AG08395 (cell line): Measurements from ENCODE around the gene ARMC12.
"Not testable (repeated sequence)": the region's sequence is repeated elsewhere in the genome, so short reads cannot be mapped to it uniquely, and the experiment has no call there.

Experiments used
- DNase-seq: peaks from one replicate; pipeline ENCODE4 v3.0.0; 2012; ENCODE audit warnings: mixed read lengths, low spot score

ARMC12 gene

DNA sequence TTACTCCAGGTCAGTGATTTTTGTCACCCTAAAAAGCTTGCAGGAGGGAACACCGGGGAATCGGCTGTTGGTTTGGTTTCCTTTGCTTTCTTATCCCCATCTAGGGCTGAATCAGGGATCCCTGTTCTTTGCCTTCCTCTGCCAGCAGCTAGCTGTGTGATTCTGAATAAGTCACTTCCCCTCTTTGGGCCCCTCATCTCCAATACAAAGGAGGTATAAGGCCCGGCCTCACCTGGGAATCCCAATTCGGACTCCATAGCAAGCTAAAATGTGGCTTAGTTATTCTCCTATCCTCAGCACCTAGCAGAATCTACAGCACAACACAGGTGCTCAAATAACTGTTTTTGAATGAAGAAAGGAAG is 18.5 kb upstream of the ARMC12 start:
- DNase-seq: no peak

DNA sequence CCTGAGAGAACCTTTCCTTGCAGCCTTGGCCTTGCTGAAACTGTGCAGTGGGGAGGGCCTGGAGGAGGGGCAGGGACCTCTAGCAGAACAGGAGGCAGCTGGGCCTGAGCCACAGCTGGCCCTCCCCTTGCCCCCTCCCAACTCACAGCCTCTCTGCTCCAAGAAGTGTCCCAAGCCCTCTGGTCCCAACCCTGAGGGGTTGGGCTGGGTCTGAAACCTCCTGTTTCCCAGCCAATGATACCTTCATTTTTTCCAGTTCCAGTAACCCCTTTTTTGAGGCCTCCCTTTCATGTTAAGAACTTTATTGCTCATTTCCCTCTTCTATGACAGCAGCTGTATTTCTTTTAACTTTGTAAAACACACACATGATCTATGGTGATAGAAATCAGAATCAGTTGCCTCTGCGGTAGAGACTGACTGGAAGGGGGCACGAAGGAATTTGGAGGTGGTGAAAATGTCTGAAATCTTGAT is 17.9 kb upstream of the ARMC12 start:
- DNase-seq: no peak

DNA sequence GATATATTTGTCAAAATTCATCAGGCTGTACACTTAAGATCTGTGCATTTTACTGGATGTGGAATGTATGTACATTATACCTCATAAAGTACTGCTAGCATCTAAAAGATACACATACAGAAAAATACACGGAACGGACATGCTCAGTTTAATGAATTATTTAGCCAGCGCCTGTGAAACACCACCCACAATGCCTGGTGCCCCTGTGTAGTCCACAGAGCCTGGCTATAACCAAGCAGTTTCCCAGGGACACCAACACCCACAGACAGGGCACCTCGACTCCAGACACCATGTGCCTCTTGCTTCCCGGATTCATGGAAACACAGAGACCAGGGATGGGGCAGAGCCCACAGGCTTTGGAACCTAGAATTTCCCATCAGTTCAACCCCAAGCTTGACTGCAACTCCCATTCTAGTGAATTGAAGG is 17.4 kb upstream of the ARMC12 start:
- no peak for DNase-seq

DNA sequence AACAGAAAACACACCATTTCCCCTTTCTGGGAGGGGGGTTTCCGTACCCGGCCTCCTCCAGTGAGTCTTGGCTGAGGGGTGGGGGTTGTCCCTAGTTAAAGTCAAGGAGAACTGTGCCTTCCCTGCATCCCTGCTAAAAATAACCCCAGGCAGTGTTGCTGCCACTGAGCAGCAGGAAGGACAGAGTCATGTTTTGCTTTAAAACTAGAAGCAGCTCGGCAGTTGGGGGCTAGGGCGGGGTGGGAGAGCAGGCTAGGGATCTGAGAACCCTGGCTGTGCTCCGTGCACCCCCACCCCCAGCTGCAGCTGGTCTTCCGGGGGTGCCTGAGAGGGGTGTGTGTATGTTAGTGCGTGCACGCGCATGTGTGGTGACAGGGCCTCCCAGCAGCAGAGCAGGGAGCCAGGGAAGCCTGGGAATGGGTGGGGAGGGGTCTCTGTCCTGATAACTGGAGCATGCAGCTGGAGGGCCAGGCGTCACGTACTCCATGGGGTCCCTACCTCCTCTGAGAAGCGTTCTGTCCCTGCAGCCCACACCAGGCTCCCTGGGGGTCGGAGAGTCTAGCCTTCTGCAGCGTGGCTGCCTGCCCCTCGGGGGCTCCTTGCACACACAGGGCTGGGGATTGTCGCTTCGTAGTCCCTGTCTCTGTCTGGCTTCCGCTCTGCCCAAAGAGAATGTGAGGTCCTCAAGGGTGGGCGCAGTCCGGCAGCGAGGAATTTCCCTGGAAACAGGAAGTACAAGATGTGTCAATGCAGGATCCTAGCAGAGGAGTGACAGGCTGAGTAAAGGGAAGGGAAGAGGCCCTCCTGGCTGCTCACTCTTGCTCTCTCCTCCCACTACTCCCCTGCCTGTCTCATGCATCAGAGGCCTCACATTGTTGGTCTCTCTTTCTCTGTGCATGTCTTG is 16.8 kb upstream of the ARMC12 start:
- no peak for DNase-seq

DNA sequence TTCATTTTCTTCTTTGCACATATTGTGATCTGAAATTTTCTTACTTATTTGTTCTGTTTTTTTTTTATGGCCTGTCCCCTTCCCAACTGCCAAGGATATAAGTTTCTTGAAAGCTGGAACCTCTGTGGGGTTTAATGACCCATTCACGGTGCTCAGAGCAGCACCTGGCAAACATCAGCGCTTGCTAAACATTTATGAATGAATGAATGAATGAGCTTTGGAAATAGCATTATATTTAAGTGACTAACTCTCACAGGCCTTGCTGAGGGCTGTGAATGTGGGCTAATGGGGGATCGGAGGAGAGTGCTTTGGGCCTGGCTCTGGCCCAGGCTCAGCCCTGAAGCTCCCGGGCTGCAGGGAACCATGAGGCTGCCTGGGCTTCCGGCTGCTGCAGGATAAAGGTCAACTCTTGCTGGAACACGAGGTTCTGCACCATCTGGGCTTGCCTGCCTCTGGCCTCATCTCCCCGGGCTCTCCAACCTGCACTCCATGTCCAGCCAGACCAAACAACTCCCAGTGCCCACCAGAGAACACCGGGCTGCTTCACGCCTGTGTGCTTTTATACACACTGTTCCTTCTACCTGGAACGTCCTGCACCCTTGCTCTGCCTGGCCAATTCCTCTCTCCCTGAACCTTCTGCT is 14.6 kb upstream of the ARMC12 start:
- DNase-seq: no peak

DNA sequence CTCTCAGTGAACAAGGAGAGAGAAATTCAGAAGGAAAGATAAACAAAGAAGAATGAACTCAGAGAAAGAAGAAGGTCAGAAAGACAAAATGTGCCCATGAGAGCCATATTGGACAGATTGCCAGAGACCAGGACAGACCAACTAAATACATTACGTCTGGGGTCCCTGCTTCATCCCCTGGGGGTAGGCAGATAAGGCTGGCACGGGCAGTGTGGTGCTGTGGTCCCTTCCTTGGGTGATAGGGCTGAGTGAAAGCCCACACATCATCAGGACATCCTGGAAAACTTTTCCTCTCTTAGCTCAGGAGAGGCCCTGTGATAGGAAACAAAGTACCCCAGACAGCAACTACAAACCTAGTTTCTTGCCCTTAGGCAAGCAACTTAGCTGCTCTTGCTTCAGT is 13.2 kb upstream of the ARMC12 start:
- DNase-seq: no peak

DNA sequence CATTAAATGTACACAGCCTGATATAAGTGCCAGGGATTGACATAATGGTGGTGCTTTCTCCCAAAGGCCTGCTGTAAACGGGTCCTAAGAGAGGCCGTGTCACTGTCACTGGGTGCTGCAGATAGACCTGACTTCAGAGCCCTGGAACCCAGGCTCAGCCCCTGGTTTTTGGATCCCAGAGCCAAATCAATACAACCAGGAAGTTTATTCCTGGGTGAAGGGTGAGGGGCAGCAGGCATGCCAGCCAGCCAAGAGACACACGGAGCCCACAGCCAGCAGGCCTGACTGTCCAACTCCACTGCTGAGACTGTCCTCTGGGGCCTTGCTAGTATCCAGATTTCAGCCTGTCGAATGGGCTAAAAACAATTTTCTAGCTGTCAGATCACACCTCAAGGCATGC is 12.8 kb upstream of the ARMC12 start:
- no peak for DNase-seq

DNA sequence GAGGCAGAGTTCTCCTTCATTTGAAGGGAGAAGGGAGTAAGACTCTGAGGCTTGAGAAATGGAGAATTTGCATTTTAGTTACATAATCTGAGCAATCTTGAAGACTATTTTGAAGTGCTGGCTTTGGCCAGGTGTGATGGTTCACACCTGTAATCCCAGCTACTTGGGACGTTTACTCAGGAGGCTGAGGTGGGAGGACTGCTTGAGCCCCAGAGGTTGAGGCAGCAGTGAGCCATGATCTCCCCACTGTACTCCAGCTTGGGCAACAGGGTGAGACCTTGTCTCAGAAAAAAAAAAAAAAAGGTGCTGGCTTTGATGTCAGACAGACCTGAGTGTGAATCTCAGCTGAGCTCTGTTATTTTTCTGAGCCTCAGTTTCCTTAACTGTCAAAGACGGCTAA is 12.4 kb upstream of the ARMC12 start:
- DNase-seq: no peak

DNA sequence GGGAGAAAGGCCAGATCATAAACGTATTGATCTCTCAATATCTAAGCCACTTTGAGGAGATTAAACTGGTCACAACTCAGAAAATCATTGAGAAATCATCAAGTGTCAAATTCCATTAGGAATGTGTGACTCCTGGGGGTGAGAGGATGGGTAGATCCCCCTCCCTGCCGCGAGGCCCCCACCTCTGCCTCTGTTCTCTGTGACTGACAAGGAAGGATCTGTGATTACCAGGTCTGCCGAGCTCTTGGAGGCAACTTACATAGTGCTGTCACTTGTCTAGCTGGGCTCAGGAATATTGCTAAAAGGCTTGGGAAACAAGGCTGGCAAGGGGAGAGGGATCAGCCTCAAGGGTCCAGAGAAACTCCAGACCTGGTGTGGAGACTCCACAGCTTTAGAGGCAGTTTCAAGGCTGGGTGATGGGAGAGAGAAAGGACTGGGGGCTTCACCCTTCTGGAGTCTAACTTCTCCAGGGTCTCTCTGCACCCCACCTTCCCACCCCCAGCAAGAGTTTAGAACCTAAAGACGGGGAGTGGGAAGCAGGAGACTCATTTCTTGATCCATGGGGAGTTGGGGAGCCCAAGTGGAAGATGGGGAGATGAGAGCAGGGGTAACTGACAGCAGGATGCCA is 11.6 kb upstream of the ARMC12 start:
- no peak for DNase-seq

DNA sequence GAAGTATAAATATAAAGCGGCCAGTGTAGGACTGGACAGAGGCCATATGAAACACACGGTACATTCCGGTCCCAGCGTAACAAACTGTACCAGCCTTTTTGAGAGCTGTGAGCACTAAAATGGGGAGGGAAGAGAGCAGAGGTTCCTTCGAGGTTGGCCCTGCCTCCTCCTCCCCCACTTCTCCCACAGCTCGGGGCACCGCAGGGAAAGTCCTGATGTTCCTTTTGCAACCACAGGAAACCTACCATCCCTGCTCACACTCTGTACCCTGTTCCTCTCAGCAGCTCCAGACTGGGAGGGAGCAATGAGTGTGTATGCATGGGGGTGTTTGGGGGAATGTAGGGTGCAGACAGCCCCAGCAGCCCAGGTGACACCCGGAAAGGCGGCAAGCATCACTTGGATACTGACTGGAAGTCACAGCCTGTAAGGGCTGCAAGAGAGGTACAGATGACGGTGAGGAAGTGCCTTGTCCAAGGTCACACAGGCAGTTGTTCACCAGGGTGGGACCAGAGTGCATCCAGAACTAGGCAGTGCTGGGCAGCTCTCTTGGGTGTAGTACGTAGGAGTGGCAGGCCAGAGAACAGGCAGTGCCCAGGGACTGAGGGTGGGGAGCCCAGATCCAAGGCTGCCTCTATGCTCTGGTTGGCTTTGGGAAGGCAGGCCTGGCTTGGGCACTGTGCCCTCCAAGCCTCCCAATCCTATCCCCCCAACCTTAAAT is 11.0 kb upstream of the ARMC12 start:
- no peak for DNase-seq

DNA sequence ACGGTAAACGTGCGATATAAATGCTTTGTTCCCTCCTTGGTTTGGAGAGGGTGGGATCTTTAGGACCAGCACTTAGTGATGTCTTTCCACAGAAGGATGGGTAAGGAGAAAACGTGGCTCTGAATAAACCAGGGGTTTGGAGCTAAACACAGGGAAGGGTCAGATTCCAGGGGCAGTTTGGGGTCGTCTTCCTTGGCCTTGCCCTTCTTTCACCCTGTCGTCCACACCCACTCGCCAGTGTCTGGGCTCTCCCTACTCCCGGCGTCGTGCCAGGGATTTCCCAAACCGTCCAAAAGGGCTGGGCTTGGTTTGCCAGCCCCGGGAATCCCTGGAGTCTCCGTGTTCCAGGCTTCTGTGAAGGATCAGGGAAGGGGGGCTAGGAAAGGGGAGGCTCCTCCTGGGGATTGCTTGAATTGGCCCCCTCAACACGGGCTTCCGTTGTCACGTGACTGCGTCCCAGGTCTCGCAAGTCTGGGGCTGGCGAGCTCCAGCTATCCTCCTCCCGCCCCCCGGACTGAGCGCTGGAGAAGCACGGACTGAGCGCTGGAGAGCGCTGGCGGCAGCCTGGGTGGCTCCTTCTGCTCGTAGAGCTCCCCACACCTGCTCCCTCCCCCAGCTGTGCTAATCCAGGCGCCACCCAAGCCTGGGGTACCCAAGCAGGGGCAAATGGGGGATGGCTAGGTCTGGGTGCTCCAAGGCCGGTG is 9.4 kb upstream of the ARMC12 start:
- peak; percentile 38 for DNase-seq

DNA sequence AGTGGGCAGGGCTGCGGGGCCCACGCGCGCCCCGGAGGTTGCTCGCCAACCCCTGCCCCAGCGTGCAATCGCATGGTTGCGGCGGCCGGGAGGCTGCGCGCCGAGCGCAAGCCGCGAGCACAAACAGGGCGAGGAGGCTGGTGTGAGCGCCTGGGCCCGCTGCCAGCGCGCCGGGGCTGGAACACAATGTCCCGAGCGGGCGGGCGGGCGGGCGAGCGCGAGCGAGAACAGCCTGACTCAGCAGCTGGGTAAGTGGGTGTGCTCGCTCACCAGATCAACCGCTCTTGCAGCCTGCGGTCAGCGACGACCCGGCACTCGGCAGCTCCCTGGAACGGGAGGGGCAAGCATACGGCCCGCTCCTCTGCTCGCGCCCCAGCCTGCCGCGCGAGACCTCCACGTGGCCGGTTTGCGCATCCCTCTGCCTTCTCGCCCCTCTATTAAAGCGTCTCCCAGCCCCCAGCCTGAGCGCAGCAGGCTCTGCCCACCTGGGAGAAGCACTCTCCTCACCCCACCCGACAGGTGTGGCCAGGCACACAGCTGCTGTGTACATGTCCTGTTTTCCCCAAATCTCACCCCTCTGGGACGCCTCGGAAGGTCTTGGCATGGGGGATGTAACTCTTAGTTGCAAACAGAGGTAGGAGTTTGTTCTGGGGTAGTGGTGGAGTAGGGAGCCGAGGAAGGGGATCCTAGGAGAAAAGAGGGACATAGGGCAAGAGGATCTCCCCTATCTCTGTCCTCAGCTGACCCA is 8.7 kb upstream of the ARMC12 start:
- peak; percentile 90 for DNase-seq

DNA sequence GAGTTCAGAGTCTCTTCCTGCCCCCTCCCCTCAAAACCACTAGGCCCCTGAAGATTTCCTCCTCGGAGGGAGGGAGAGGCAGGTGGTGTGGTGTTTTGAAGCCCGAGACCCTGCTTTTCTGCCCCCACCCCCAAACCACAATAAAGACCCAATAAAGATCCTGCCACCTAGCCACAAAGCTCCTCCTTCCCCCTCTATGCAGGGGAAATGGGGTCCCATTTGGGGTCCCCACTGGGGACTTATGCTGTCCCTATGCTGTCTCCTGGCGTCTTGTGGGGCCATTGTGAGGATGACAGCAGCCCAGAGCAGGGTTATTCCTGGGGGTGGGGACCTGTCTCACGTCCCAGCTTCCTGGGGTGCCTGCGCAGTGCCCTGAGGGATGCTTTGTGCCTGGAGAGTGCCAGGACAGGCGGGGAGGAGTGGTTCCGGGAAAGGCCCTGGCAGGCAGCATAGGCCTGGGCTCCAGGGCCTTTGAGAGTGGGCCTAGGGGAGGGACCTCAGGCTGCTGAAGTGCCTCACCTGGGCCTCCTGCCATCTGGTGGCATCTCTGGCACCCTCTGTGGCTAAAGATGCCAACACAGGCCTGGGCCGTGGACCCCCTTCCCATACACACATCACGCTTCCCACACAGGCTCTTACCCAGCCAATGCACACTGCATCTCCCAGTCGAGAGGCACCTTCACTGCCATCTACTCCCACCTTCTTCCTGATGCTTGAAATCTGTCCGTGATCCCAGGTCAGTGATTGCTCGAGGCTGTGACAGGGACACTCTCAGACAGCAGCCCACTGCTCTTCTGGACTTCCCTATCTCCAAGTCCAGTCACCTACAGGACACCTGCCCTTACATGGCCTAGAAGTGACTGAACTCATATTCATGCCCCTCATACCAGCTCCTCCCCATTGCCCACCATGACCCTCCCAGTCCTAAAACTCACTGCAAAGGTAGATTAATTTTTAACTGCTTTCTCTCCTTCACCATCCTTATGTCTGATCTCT is 7.9 kb upstream of the ARMC12 start:
- DNase-seq: no peak

DNA sequence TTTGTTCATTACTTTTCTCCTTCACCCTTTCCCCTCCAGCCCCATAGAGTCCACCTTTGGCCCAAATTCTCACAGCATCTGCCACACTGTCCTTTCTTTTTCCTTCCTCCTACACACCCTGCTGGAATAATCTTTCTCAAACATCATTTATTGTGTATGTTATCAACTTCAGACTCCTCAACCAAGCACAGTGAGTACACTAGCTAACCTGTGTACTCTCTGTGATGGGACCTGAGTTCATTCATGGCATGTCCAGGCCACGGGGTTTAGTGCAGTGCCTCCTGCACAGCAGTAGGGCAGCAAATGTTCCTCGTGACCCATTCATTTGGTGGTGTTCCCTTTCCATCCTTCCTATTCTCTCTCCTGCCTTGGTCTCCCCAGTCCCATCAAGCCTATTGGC is 7.1 kb upstream of the ARMC12 start:
- no peak for DNase-seq

DNA sequence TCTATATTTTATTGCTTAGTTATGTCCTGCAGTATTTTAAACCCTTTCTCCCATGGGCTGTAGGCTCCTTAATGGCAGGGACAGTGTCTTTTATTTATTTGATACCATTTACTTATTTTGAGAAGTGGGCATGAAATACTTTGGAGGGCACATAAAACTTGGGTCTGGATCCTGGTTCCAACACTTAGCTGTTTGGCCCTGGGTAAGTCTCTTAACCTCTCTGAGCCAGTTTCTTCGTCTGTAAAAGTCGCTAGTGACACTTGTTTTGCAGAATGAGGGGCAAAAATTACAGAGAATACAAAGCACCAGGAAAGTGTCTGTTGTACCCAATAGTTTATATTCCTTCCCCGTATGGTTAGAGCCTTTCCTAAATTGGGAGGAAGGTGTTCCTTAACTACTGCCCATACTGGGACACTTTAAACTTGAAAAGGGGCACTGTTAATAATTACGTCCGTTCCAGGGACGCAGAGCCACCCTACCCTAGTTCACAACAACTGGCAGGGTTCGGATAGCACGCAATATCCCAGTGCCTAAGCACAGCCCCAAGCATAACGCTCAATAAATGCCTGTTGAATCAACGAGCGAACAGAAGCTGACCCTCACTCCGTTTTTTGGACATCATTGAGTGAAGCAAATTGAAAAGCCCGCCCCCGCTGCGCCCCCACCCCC is 6.0 kb upstream of the ARMC12 start:
- DNase-seq: no peak

DNA sequence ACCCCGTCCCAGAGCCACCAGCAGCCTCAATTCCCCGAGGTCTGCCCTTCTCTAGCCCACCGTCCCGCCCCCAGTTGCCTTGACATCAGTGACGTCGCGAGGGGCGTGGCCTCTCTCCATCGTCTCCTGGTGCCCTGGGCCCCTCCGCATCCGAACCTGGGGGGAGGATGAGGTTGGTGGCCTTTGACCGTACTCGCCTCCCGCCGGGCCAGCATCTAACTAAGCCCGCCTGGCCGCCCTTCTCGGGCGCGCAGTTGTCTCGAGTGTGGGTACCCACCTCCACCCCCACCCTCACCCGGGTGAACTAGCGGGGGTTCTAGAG is 5.5 kb upstream of the ARMC12 start:
- peak; percentile 79 for DNase-seq

DNA sequence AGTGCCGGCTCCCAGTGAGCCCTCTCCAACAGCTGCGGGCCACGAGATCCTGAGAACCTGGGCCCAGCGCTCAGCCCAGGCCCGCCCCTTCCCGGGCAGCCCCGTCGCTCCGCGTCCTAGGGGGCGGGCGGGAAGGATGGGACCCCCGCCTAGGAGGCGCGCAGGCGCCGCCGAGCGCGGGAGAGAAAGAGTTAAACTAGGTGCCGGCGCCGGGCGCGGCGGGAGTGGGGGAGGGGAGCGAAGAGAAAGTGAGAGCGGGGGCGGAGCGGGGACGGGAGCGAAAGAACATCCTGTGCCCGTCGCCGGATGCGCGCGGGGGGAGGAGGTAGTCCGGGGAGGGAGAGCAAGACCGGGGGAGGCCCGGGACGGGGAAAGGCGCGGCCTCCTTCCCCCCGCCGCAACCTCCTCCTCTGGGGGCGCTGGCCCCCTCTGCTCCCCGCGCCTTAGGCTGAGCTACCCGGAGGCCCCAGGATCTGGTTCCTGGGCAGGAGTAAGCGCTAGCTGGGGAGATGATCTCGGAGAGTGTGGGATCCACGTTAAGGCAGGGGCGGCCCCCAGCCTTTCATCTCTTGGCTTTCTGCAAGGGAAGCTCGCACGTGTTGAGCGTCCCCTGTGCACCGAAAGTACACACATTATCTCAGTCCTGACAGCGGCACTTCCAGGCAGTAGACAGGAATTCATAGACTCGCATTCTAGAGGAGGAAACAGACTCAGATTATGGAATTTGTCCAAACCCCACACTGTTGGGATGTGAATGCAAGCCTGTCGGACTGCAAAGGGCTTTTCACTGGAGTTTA is 4.9 kb upstream of the ARMC12 start:
- DNase-seq: peak; percentile 80

DNA sequence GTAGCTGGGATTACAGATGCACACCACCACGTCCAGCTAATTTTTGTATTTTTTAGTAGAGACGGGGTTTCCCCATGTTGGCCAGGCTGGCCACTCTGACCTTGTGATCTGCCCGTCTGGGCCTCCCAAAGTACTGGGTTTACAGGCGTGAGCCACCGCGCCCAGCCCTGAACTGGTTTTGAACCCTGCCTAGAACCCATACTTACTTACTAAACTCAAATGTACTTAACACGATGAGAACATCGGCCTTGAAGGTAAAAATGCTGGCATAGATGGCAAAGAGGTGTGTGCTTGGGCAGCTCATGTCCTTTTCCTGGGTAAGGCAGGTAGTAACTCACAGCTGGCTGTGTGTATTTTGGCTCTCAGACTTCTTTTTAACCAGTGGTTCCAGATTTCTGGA is 3.2 kb upstream of the ARMC12 start:
- no peak for DNase-seq

DNA sequence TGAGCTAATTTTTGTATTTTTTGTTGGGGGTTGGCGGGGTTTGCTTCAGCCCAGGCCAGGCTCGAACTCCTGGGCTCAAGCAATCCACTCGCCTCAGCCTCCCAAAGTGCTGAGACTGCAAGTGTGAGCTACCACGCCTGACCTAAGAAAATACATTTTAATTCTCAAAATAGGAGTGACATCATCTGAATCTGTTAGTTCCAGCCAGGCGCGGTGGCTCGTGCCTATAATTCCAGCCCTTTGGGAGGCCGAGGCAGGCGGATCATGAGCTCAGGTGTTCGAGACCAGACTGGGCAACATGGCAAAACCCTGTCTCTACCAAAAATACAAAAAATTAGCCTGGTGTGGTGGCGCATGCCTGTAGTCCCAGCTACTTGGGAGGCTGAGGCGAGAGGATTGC is 2.5 kb upstream of the ARMC12 start:
- not testable (repeated sequence) for DNase-seq
